ENCODE results near the gene FOXA3.
A peak's percentile ranks its signal among the peaks of the same experiment; 100 is the strongest.

Gene FOXA3

DNA sequence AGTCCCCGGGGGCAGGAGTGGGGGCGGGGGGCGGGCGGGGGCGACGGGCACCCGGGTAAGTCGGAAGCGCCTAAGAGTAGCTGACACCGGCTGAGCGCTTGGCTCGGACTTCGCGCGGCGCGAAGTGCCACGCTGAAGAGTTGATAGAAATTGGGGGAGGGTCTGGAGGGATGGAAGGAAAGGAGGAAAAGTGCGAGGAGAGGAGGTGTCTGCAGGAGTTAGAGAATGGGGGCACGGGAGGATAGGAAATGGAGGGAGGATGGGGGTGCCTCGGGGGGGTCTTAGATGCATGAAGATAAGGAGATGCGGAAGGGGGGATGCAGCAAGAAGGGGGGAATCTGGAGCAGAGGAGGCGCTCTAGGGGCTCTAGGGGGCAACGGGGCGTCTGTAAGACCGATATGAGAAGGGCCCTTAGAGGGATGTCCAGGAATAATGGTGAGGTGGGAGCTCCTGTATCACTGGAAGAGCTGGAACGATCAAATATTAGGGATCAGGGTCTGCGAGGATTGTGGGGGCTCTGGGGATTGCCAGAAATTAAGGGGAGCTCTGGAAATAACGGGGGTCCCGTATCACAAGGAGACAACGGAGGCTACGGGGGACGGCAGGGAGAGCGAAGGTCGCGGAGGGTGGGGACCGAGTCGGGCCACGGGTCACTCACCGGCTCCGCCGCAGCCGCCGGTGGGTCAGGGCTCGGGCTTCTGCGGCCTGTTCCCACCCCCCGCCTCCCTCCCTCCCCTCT lies 38.0 kb downstream of the FOXA3 start, which contains the start of gene MYPOP:
TSS of gene MYPOP (minus strand) at position 702 of the 739 bp plus-strand sequence. CDS start 840 bp downstream, outside the sequence.
- TF ChIP-seq, protein P1, sequence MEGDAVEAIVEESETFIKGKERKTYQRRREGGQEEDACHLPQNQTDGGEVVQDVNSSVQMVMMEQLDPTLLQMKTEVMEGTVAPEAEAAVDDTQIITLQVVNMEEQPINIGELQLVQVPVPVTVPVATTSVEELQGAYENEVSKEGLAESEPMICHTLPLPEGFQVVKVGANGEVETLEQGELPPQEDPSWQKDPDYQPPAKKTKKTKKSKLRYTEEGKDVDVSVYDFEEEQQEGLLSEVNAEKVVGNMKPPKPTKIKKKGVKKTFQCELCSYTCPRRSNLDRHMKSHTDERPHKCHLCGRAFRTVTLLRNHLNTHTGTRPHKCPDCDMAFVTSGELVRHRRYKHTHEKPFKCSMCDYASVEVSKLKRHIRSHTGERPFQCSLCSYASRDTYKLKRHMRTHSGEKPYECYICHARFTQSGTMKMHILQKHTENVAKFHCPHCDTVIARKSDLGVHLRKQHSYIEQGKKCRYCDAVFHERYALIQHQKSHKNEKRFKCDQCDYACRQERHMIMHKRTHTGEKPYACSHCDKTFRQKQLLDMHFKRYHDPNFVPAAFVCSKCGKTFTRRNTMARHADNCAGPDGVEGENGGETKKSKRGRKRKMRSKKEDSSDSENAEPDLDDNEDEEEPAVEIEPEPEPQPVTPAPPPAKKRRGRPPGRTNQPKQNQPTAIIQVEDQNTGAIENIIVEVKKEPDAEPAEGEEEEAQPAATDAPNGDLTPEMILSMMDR (IDR thresholded peaks at IDR 0.05; ENCODE audit: control insufficient read depth, extremely low read depth, insufficient read depth) = no peak
- H3K4me3 ChIP-seq (ENCODE audit: low read depth, low read length) = peak within 1 kb of the TSS; percentile 78
- DNase-seq (ENCODE audit: low read depth) = no peak

DNA sequence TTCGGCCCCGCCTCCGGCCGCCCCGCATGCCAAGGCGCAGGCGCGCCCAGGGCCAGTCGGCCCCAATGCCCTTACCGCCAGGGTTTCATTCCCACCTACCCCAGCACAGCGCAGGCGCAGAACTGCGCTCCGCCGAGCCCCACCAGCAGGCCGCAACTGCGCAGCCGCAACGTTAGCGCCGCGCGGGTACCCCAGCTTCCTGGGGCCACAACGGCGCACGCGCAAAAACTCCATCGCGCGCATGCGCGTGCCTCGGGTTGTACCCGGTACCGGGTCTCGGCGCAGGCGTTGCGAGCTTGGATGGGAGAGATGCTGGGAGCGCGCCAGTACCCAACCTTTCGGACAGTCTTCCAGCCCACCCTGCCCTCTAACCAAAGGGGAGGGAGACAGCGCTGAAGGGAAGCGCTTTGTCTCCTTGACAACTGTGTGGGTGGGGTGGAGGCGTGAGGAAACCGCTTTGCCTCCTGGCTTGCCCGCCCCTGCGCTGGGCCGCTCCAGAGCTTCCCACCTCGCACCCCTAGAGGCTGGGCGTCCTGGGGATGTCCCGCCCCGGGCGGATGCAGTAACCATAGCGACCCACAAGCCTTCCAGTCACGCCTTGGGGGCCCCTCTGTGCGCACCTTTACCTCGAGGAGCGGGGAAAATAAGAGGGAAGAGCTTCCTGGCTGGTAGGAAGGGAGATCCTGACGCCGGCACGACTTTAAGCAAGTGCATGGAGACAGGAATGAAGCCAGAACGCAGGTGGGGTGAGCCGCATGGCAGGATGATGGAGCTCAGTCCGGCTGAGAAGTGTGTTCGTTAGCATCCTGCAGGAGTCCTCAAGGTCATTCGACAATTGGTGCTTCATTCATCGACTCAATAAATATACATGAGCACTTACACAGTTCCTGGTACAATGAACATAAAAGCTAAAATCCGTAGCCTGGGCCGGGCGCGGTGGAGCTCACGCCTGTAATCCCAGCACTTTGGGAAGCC lies 38.8 kb downstream of the FOXA3 start:
- peak overlapping the region; percentile 78 for H3K4me3 ChIP-seq (ENCODE audit: low read depth, low read length)
- TF ChIP-seq, protein P1 (IDR thresholded peaks at IDR 0.05; ENCODE audit: control insufficient read depth, extremely low read depth, insufficient read depth) = no peak

DNA sequence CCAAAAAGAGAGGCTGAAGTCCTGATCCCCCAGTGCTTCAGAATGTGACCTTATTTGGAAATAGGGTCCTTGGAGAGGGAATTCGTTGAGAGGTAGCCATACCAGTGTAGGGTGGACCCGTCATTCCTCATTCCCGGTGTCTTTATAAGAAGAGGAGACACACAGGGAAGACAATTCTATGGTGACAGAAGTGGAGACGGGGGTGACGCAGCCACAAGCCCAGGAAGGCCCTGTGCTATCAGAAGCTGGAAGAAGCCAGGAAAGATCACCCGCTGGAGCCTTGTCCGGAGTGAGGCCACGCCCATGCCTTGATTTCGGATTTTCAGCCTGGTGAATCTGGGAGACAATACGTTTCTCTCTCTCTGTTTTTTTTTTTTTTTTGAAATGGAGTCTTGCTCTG lies 40.9 kb downstream of the FOXA3 start:
- H3K4me3 ChIP-seq (ENCODE audit: low read depth, low read length) = no peak overlapping the region
- DNase-seq (ENCODE audit: low read depth) = no peak
- TF ChIP-seq, protein P1 (IDR thresholded peaks at IDR 0.05; ENCODE audit: control insufficient read depth, extremely low read depth, insufficient read depth) = no peak

More for the DNA sequence above, 38.8 kb downstream of the FOXA3 start:
- peak; percentile 63 for DNase-seq (ENCODE audit: low read depth)

DNA sequence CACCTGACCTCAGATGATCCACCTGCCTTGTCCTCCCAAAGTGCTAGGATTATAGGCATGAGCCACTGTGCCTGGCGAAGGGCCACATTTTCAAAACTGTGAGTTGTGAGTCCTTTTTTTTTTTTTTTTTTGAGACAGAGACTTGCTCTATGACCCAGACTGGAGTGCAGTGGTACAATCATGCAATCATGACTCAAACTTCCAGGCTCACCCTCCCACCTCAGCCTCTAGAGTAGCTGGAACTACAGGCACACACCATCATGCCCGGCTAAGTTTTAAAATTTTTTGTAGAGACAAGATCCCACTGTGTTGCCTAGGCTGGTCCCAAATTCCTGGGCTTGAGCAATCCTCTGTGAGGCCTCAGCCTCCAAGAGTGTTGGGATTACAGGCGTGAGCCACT lies 42.1 kb downstream of the FOXA3 start:
- TF ChIP-seq, protein P1 (IDR thresholded peaks at IDR 0.05; ENCODE audit: control insufficient read depth, extremely low read depth, insufficient read depth) = no peak
- no peak overlapping the region for H3K4me3 ChIP-seq (ENCODE audit: low read depth, low read length)
- DNase-seq (ENCODE audit: low read depth) = no peak

DNA sequence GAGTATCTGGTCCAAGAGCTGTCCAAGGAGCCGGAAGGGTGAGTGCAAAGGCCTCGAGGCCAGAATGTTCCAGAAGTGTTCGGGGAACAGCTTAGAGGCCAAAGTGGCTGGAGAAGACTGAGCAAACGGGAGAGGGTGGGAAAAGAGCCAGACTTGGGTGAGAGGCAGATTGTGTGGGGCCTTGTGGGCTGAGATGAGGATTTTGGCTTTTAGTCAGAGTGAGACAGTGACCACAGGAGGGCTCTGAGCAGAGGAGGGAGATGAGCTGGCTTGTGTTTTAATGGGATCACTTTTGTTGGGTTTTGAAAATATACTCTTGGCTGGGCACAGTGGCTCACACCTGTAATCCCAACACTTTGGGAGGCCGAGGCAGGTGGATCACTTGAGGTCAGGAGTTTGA lies 44.8 kb downstream of the FOXA3 start:
- no peak for DNase-seq (ENCODE audit: low read depth)
- TF ChIP-seq, protein P1 (IDR thresholded peaks at IDR 0.05; ENCODE audit: control insufficient read depth, extremely low read depth, insufficient read depth) = no peak
- H3K4me3 ChIP-seq (ENCODE audit: low read depth, low read length) = no peak overlapping the region

DNA sequence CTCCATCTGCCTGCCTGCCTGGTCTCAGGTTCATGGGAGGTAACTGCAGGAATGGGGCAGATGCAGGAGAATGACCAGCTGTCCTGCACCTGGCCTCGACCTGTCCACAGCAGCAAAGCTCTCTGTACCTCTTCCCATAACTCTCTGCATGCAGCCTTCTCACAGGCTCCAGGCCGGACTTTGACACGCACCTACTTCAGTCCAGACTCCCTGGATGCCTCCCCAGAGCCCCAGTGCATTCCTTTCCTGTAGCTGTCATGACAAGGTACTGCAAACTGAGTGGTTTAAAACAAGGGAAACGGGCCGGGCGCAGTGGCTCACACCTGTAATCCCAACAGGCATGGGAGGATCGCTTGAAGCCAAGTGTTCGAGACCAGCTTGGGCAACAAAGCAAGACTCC lies 47.2 kb downstream of the FOXA3 start:
- TF ChIP-seq, protein P1 (IDR thresholded peaks at IDR 0.05; ENCODE audit: control insufficient read depth, extremely low read depth, insufficient read depth) = no peak
- no peak overlapping the region for H3K4me3 ChIP-seq (ENCODE audit: low read depth, low read length)
- DNase-seq (ENCODE audit: low read depth) = no peak
